A549 (cell line): ENCODE measurements around the gene KIRREL1. TPM values are rescaled to one million over a fixed set of nuclear protein-coding genes. Genes with fewer than 3 reads are reported as not detected.

Experiments
- ATAC-seq, 2 experiments: fragments of 200-7000 bp in 1 of 2; fragments of >200 bp in 1 of 2; cut with Nextera tagmentation in 1 of 2; cut with Tn5 transposase in 1 of 2; 3 replicates each; pipeline versions ENCODE4 v1.8.0 to v1.9.1; 2018 to 2020; ENCODE audit warnings: mild to moderate bottlenecking in 1 of 2, moderate library complexity in 1 of 2
- CTCF ChIA-PET: fragments of 300-600 bp; sonication (Branson Sonifier 250); formaldehyde crosslinking; extraction: SDS; loops from one replicate; lab custom pipeline; 2021; ENCODE audit warnings: antibody characterized with exemption, inconsistent platforms; lab: Yijun Ruan, JAX
- POLR2A ChIA-PET: fragments of 350-600 bp; formaldehyde crosslinking; extraction: SDS; loops from one replicate; lab custom pipeline; 2021; ENCODE audit warnings: antibody characterized with exemption, inconsistent platforms; lab: Yijun Ruan, JAX
- DNase-seq, 2 experiments: peaks; one replicate each; pipeline versions ENCODE4 v3.0.0 to v3.0.0-alpha.2; 2011 to 2016; ENCODE audit warnings: low read depth in 1 of 2, low spot score in 1 of 2
- FAIRE-seq: peaks from 2 replicates; lab custom pipeline; 2011; peaks lifted over from hg19 to GRCh38; lab: Jason Lieb, UNC
- H3K27ac ChIP-seq, 2 experiments: fragments of >200 bp; sonication (Bioruptor Twin); formaldehyde crosslinking; 3 replicates each; pipeline ENCODE4 v1.5.1; 2016 to 2017
- H3K4me1 ChIP-seq: fragments of >200 bp; sonication (Bioruptor Twin); formaldehyde crosslinking; 3 replicates; pipeline ENCODE4 v1.6.1; 2016
- H3K4me2 ChIP-seq: fragments of >200 bp; sonication (Bioruptor Twin); formaldehyde crosslinking; 3 replicates; pipeline ENCODE4 v1.6.1; 2016
- H3K4me3 ChIP-seq: fragments of >200 bp; sonication (Bioruptor Twin); formaldehyde crosslinking; 3 replicates; pipeline ENCODE4 v1.5.1; 2016
- H3K9me3 ChIP-seq: fragments of >200 bp; sonication (Bioruptor Twin); formaldehyde crosslinking; 3 replicates; pipeline ENCODE4 v1.6.1; 2016
- CBX2 ChIP-seq: fragments of 200-600 bp; sonication (generic); IDR thresholded peaks from 2 replicates; pipeline ENCODE4 v1.6.1; 2016; ENCODE audit warnings: low read depth, mild to moderate bottlenecking, borderline replicate concordance
- CHD4 ChIP-seq: fragments of 200-600 bp; sonication (generic); IDR thresholded peaks from 2 replicates; pipeline ENCODE4 v1.6.1; 2016; ENCODE audit warnings: antibody characterized with exemption, mild to moderate bottlenecking, borderline replicate concordance
- FOSB ChIP-seq: fragments of 250-450 bp; sonication (Bioruptor Pico); IDR thresholded peaks from 2 replicates; pipeline ENCODE4 v1.5.0; 2020; ENCODE audit warnings: mild to moderate bottlenecking, moderate library complexity
- HOXB5 ChIP-seq: fragments of 250-450 bp; sonication (Bioruptor Pico); IDR thresholded peaks from 2 replicates; pipeline ENCODE4 v1.5.0; 2020; ENCODE audit warnings: mild to moderate bottlenecking, moderate library complexity
- NFE2L2 ChIP-seq: fragments of 150-350 bp; conservative IDR thresholded peaks from 2 replicates; pipeline ENCODE4 v1.6.1; 2014; ENCODE audit warnings: low read length
- NPAS2 ChIP-seq: fragments of 250-450 bp; sonication (Bioruptor Pico); IDR thresholded peaks from 2 replicates; pipeline ENCODE4 v1.8.0; 2022; ENCODE audit warnings: mild to moderate bottlenecking, moderate library complexity, borderline replicate concordance
- PHF8 ChIP-seq: fragments of 200-600 bp; sonication (generic); IDR thresholded peaks from 2 replicates; pipeline ENCODE4 v1.6.1; 2016; ENCODE audit warnings: low read depth, mild to moderate bottlenecking, antibody characterized with exemption, moderate library complexity, borderline replicate concordance
- POLR2A ChIP-seq: IDR thresholded peaks from 2 replicates; pipeline ENCODE4 v1.6.1; 2012; ENCODE audit warnings: mild to moderate bottlenecking, low read length
- TFCP2L1 ChIP-seq: fragments of 250-450 bp; sonication (Bioruptor Pico); IDR thresholded peaks from 2 replicates; pipeline ENCODE4 v1.5.0; 2021; ENCODE audit warnings: mild to moderate bottlenecking
- ZC3H11A ChIP-seq: fragments of 450-650 bp; IDR thresholded peaks from 2 replicates; pipeline ENCODE4 v1.6.1; 2014; ENCODE audit warnings: antibody characterized with exemption, mild to moderate bottlenecking
- ZFP36 ChIP-seq: fragments of 450-650 bp; IDR thresholded peaks from 2 replicates; pipeline ENCODE4 v1.6.1; 2014; ENCODE audit warnings: borderline replicate concordance; ENCODE audit not compliant: partially characterized antibody
- WGBS: methylation state at CpG from one replicate; pipeline ENCODE4 v1.1.6; 2017; ENCODE audit errors: missing lambda C conversion rate; 5-methylcytosine and 5-hydroxymethylcytosine counted together
- polyA plus RNA-seq, 4 experiments: library from polyadenylated mRNA; depleted of rRNA in 3 of 4; stranded (reverse); fragments of >200 nt; fragmentation: RNase III in 1 of 4; extraction: RNeasy Plus Mini Kit Qiagen cat#74134 plus additional on column Dnase treatment in 1 of 4; gene quantifications; 2 replicates in 3 of 4; 3 replicates in 1 of 4; pipeline ENCODE4 v1.2.3, GENCODE V29; 2011 to 2017
- TF ChIP-seq, protein P1 (sequence below): IDR thresholded peaks from 2 replicates; pipeline ENCODE4 v1.6.1; 2012
- TF ChIP-seq, protein P2 (sequence below): fragments of >200 bp; sonication (Bioruptor Twin); formaldehyde crosslinking; IDR thresholded peaks from 3 replicates; pipeline ENCODE4 v1.6.1; 2016
- TF ChIP-seq, protein P3 (sequence below): IDR thresholded peaks from 2 replicates; pipeline ENCODE4 v1.6.1; 2012
- TF ChIP-seq, protein P4 (sequence below): fragments of >200 bp; sonication (Bioruptor Twin); formaldehyde crosslinking; IDR thresholded peaks from 3 replicates; pipeline ENCODE4 v1.5.1; 2016
- TF ChIP-seq, protein P5 (sequence below): fragments of 250-450 bp; sonication (Bioruptor Pico); IDR thresholded peaks from 2 replicates; pipeline ENCODE4 v1.5.0; 2020; ENCODE audit warnings: low read depth, mild to moderate bottlenecking, moderate library complexity

The KIRREL1 gene
- polyA plus RNA-seq, 2 of the 4 experiments (the other 2 are of a cell fraction) = 18.7 to 41.3 TPM

DNA sequence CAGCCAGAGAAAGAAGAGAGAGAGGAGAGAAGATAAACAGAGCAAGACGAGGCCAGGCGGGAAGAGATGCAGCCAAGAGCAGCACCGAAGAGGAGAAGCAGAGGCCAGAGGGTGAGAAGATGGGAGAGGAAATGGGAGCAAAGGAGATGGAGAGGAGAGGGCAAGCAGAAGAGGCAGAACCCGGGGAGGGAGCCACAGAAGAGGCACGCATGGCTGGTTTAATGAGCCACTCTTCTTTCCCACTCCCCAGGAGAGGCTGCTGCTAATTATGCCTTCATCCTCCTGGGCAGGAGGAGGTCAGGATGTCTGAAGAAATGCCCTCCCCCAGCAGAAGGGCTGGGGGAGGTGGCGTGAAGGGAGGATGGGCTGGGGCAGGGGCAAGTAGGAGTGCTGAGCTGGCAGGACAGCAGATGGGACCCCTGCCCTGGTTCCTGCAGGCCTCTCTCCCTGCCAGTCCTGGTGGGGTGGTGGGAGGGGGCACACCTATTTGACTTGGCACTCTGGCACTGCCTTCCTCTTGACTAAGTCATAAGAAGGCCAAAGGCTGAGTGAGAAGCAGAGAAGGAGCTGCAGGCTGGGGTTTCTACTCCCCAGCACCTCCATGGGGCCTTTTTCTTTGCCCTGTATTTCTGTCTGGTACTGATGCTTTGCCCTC, 32.3 kb downstream of the KIRREL1 start:
- FAIRE-seq = no peak
- H3K27ac ChIP-seq = peak overlapping the region in 1 of 2 experiments; percentile 73; a peak in 3 of 6 replicates
- CTCF ChIA-PET = interaction anchor here (2.9 to 49.7 kb wide), 3 partner anchors 10 to 62 kb away, joined by 11 to 1281 read pairs (median 92); partner anchors contain the start of gene KIRREL1

DNA sequence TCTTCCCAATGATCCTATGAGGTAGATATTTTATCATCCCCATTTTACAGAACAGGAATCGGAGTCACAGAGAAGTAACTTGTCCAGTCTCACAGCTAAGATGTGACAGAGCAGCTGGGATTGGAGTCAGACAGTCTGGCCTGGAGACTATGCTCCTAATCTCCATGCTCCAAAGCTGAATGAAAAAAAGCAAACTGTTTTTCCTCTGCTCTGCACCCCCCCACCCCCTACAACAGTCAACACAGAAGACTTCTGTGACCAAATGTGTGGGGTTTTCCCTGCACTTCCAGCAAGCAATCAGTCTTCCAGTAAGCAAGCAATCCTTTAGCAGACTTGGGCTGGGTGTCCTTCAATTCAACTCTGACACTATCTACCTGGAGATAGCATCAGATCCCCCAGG, 33.2 kb downstream of the KIRREL1 start:
- no peak overlapping the region for H3K4me3 ChIP-seq
- peaks cover 68% of the 10 kb centered on the region for H3K4me1 ChIP-seq
- ATAC-seq (no peak), FAIRE-seq (no peak), DNase-seq (no peak)
- ChIA-PET POLR2A (no interaction called here), CTCF (interaction anchor here (2.9 to 49.7 kb wide), 3 partner anchors 9 to 63 kb away, joined by 11 to 1281 read pairs (median 92); partner anchors contain the start of gene KIRREL1)
- no peaks in the 10 kb centered on the region for H3K9me3 ChIP-seq
- H3K4me2 ChIP-seq = no peak overlapping the region
- no peak for TF ChIP-seq HOXB5
- peak overlapping the region in 1 of 2 experiments; percentile 73; a peak in 2 of 6 replicates for H3K27ac ChIP-seq
- WGBS = 100% methylated on average over 1 of the region's 1 CpG

More for the DNA sequence above, 32.3 kb downstream of the KIRREL1 start:
- Histone ChIP-seq H3K4me3 (no peak overlapping the region), H3K4me1 (peaks cover 78% of the 10 kb centered on the region)
- WGBS = 84% methylated on average over 6 of the region's 6 CpGs
- peak in 1 of 2 experiments; percentile 15; a peak in 2 of 6 replicates for ATAC-seq
- POLR2A ChIA-PET = no interaction called here
- TF ChIP-seq, protein P1, sequence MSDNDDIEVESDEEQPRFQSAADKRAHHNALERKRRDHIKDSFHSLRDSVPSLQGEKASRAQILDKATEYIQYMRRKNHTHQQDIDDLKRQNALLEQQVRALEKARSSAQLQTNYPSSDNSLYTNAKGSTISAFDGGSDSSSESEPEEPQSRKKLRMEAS = no peak
- TF ChIP-seq HOXB5 = no peak
- TF ChIP-seq, protein P2, sequence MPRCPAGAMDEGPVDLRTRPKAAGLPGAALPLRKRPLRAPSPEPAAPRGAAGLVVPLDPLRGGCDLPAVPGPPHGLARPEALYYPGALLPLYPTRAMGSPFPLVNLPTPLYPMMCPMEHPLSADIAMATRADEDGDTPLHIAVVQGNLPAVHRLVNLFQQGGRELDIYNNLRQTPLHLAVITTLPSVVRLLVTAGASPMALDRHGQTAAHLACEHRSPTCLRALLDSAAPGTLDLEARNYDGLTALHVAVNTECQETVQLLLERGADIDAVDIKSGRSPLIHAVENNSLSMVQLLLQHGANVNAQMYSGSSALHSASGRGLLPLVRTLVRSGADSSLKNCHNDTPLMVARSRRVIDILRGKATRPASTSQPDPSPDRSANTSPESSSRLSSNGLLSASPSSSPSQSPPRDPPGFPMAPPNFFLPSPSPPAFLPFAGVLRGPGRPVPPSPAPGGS = no peak
- no peak for TF ChIP-seq FOSB (CRISPR knock-in tag)
- TF ChIP-seq, all 56 proteins: peak for 0
- no peak for DNase-seq
- Histone ChIP-seq H3K4me2 (no peak overlapping the region), H3K9me3 (no peaks in the 10 kb centered on the region)

DNA sequence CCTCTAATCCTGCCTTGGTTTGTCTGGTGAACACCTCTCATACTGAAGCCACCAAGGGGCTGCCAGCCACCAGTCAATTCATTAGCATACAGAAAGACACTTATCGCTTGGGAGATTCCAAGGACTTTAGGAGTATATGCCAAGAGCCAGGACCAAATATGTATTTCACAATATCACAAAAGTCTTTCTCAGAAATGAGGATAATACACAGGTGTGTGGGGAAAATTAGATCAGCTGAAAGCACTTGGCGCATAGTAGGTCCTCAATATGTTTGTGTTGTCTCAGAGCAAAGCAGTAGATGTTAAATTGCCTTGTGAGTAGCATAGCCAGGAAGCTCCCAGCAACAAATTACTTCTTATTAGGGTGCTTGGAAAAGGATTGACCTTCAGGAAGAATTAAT, 34.1 kb downstream of the KIRREL1 start:
- WGBS = 95% methylated on average over 2 of the region's 2 CpGs
- ChIA-PET POLR2A (no interaction called here), CTCF (interaction anchor here (1.1 to 49.7 kb wide), 6 partner anchors 8 to 64 kb away, joined by 4 to 1281 read pairs (median 8); partner anchors contain the start of gene KIRREL1)
- TF ChIP-seq NPAS2 (CRISPR knock-in tag) (no peak), CBX2 (no peak), ZC3H11A (no peak)
- H3K4me1 ChIP-seq = peaks cover 60% of the 10 kb centered on the region
- no peak for FAIRE-seq
- no peak for ATAC-seq
- H3K27ac ChIP-seq = peak overlapping the region in 1 of 2 experiments; percentile 66; a peak in 2 of 6 replicates
- H3K4me2 ChIP-seq = 0 out of 3 replicates have a peak overlapping the region, but pooled peaks have one; percentile 16
- no peak for DNase-seq
- no peak overlapping the region for H3K4me3 ChIP-seq
- no peaks in the 10 kb centered on the region for H3K9me3 ChIP-seq

DNA sequence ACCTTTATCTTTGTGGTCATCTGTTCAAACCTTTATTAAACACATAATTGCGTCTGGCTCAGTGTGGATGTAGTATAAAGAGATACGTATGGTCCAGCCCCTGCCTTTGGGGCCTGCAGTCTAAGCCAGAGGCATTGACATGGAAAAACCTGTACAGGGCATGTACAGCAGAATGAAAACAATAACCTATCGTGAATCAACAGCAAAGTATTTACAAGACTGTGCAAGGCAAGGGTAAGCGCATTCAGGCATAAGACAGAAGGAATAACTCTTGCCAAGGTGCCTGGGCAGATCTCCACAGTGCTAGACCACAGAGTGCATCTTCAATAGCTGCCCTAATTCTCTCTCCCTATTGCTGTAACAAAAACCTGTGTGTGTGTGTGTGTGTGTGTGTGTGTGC, 35.5 kb downstream of the KIRREL1 start:
- FAIRE-seq (no peak), DNase-seq (peak in 1 of 2 experiments; percentile 24), ATAC-seq (peak; percentile 47 to 63; a peak in 4 of 6 replicates)
- POLR2A ChIA-PET = no interaction called here
- no peaks in the 10 kb centered on the region for H3K9me3 ChIP-seq
- CTCF ChIA-PET = interaction anchor here (1.8 to 49.7 kb wide), 2 partner anchors 12 to 34 kb away, joined by 4 to 1281 read pairs; partner anchors contain the start of gene KIRREL1
- peak overlapping the region; percentile 43 for H3K4me2 ChIP-seq
- H3K4me3 ChIP-seq = no peak overlapping the region
- WGBS = 29% methylated on average over 4 of the region's 4 CpGs
- H3K4me1 ChIP-seq = peaks cover 50% of the 10 kb centered on the region
- H3K27ac ChIP-seq = peak overlapping the region; percentile 47 to 66; a peak in 4 of 6 replicates
- TF ChIP-seq, protein P3, sequence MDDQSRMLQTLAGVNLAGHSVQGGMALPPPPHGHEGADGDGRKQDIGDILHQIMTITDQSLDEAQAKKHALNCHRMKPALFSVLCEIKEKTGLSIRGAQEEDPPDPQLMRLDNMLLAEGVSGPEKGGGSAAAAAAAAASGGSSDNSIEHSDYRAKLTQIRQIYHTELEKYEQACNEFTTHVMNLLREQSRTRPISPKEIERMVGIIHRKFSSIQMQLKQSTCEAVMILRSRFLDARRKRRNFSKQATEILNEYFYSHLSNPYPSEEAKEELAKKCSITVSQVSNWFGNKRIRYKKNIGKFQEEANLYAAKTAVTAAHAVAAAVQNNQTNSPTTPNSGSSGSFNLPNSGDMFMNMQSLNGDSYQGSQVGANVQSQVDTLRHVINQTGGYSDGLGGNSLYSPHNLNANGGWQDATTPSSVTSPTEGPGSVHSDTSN = no peak
- no peak for TF ChIP-seq ZFP36
- no peak for TF ChIP-seq POLR2A
- no peak for TF ChIP-seq PHF8
- no peak for TF ChIP-seq TFCP2L1 (CRISPR knock-in tag)
- TF ChIP-seq, protein P2 = no peak
- TF ChIP-seq, protein P4, sequence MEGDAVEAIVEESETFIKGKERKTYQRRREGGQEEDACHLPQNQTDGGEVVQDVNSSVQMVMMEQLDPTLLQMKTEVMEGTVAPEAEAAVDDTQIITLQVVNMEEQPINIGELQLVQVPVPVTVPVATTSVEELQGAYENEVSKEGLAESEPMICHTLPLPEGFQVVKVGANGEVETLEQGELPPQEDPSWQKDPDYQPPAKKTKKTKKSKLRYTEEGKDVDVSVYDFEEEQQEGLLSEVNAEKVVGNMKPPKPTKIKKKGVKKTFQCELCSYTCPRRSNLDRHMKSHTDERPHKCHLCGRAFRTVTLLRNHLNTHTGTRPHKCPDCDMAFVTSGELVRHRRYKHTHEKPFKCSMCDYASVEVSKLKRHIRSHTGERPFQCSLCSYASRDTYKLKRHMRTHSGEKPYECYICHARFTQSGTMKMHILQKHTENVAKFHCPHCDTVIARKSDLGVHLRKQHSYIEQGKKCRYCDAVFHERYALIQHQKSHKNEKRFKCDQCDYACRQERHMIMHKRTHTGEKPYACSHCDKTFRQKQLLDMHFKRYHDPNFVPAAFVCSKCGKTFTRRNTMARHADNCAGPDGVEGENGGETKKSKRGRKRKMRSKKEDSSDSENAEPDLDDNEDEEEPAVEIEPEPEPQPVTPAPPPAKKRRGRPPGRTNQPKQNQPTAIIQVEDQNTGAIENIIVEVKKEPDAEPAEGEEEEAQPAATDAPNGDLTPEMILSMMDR = no peak
- TF ChIP-seq, protein P5, sequence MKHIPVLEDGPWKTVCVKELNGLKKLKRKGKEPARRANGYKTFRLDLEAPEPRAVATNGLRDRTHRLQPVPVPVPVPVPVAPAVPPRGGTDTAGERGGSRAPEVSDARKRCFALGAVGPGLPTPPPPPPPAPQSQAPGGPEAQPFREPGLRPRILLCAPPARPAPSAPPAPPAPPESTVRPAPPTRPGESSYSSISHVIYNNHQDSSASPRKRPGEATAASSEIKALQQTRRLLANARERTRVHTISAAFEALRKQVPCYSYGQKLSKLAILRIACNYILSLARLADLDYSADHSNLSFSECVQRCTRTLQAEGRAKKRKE (CRISPR knock-in tag) = no peak
- no peak for TF ChIP-seq CHD4
- TF ChIP-seq NFE2L2 = no peak
